ENCODE data around the gene TRIP12.
"Not testable (repeated sequence)": the region's sequence is repeated elsewhere in the genome, so short reads cannot be mapped to it uniquely, and the experiment has no call there.

Gene TRIP12

GRCh38 chr2:229920011-229920641 lies 1.7 kb downstream of the TRIP12 start:
- no peak for DNase-seq (ENCODE audit: low read depth)

DNA sequence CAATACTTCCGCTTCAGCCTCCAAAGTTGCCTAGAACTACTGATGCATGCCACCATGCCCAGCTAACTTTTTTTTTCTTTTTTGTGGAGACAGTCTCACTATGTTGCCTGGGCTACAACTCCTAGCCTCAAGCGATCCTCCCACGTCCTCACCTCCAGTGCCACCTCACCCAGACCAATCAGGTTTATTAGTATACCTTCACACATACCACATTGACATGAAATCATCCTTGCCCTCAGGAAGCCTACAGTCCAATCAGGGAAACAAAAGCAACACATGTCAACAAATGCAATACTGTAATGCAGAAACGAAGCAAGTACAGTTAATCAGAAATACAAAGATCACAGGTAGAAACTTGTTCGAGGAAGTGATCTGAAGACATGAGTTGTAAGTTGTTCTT lies 4.0 kb downstream of the TRIP12 start:
- DNase-seq (ENCODE audit: low read depth), result no peak

DNA sequence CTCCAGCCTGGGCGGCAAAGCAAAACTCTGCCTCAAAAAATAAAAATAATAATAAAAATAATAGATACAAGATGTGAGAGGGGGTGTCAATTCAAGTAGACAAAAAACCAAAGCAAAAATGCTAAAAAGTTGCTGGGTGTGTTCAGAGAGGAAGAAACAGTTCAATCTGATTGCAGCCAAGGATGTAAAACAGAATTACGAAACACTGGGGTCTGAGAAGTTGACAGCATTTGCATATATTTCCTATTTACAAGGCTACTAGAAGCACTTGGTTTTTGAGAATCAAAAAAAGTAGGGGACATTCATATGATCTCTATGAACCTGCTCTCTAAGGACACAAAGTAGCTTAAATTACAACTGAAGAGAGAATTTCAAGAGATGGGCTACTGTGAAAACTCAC lies 7.6 kb downstream of the TRIP12 start:
- no peak for DNase-seq (ENCODE audit: low read depth)

DNA sequence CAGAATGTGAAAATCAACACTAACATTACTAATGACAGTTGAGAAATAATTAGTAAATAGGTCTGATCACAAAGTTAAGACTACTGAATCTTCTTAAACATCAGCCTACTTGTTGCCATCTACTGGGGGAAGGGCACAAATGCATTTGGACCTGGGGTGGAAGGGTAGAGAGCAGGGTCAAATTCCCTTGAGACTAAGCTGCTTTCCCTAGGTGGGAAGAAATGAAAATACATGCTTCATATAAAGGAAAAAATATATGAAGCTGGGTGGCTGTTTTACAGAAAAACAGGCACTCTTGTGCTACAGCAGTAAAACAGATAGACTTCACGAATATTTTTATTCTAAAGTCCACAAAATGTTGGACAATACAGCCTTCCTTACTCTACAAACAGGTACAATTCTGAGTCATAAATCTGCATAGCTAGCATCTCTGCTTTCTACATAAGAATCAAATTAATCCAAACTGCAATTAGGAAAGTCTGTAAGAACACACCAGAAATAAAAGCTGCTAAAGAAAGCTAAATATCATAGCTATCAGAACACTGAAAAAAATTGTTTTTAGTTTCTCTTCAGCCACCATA lies 10.9 kb downstream of the TRIP12 start:
- DNase-seq (ENCODE audit: low read depth), result peak; percentile 31

GRCh38 chr2:229910147-229910831 lies 11.5 kb downstream of the TRIP12 start:
- no peak for DNase-seq (ENCODE audit: low read depth)

DNA sequence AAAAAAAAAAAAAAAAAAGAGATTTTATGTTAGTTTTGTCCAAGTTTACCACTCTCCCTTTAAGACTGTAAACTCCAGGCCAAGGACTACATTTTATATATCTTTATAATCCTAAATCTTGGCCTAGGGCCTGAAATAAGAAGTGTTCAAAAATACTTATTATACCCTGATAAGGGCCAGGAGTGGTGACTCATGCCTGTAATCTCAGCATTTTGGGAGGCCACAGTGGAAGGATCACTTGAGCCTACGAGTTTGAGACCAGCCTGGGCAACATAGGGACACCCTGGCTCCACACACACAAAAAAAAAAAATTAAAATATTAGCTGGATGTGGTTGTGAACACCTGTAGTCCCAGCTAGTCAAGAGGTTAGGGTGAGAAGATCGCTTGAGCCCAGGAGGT lies 12.7 kb downstream of the TRIP12 start:
- peak; percentile 31 for DNase-seq (ENCODE audit: low read depth)

DNA sequence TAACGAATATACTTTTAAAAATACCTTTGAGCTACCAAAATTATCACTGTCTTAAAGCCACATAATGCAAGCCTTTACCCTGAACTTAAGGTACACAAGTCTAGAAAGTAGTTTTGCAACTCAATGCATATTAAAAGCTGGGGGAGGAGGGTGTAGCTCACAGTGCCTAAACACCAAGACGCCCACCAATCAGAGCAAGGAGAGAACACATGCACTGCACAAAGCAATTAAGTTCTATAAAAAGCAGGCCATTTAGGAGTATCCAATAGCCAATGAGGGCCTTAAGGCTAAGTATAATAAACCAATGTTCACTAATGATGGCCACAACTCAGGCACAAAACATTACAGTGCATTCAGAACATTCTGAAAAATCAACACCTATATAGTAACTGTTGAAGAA lies 16.2 kb downstream of the TRIP12 start:
- no peak for DNase-seq (ENCODE audit: low read depth)

- no peak for DNase-seq (ENCODE audit: low read depth)
Measured at GRCh38 chr2:229903037-229903436, 18.8 kb downstream of the TRIP12 start.

DNA sequence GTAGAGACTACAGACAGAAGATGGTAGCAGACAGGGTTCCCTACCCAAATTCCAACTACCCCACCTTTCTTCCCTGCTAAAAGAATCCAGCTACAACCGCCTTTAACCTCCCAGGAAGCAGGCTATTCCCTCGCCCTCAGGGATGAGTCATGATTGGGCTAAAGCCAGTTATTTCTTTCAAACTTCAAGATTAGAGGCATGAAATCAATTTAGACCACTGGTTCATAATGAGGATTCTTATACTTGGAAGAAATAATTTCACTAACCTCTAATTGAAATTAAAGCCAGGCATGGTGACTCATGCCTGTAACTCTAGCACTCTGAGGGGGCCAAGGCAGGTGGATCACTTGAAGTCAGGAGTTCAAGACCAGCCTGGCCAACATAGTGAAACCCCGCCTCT lies 20.0 kb downstream of the TRIP12 start:
- DNase-seq (ENCODE audit: low read depth), result peak; percentile 65

DNA sequence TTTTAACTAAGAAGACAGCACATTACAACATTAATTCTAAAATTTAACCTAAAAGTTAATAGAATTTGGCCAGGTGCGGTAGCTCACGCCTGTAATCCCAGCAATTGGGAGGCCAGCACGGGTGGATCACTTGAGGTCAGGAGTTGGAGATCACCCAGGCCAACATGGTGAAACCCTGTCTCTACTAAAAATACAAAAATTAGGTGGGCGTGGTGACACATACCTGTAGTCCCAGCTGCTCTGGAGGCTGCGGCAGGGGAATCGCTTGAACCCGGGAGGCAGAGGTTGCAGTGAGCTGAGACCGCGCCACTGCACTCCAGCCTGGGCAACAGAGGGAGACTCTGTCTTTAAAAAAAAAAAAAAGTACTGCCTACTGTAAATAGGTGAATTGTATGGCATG lies 21.3 kb downstream of the TRIP12 start:
- not testable (repeated sequence) for DNase-seq (ENCODE audit: low read depth)

GRCh38 chr2:229900012-229900411 lies 21.8 kb downstream of the TRIP12 start:
- DNase-seq (ENCODE audit: low read depth), result no peak

- no peak for DNase-seq (ENCODE audit: low read depth)
Measured at GRCh38 chr2:229899604-229900003, 22.2 kb downstream of the TRIP12 start.

DNA sequence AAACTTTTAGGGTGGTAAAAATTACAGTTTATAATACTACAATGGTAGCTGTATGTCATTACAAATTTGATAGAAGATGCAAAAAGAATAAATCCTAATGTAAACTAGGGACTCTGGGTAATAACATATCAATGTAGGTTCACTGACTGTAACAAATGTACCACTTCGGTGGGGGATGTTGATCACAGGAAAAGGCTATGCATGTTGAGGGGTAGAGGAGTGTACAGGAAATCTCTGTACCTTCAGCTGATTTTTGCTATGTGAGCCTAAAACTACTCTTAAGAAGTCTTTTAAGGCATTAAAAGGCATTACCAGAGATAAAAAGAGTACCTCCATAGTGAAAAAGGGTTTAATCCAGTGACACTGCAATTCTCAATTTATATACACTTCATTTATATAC lies 25.0 kb downstream of the TRIP12 start:
- DNase-seq (ENCODE audit: low read depth), result no peak

- DNase-seq (ENCODE audit: low read depth), result no peak
Measured at GRCh38 chr2:229889023-229889422, 32.8 kb downstream of the TRIP12 start.

GRCh38 chr2:229888031-229888430 lies 33.8 kb downstream of the TRIP12 start:
- DNase-seq (ENCODE audit: low read depth), result no peak

GRCh38 chr2:229887441-229887840 lies 34.4 kb downstream of the TRIP12 start:
- DNase-seq (ENCODE audit: low read depth), result no peak

DNA sequence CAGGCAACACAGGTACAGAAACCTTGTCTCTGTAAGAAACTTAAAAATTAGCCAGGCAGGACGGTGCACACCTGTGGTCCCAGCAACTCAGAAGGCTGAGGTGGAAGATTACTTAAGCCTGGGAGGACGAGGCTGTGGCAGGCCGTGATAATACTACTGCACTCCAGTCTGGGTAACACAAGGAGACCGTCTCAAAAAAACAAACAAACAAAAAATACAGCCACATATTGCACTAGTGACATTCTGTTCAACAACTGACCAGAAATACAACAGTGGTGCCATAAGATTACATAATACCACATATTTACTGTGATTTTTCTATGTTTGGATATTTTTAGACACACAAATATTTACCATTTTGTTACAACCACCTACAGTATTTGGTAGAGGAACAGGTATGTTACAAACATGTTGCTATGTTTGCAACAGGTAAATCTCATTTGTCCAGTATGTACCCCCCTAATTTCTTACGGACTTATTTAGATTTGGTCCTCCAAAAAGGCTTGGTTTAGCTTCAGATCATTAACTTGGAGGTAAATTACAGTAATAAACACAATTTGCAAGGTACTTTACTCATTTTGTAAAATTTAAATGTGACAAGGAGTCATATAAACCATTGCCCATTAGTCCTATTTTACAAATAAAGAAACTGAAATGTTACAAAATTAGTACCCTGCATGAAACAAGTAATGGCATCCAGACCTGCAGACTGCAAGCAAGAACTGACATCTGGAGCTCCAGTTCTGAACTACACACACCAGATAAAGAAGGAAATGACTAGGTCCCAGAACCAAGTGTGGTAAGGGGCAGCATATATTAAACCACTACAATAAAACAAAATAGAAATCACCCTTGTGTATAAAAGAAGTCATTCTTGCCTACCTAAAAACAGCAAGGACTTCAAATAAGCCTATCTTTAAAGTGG lies 36.8 kb downstream of the TRIP12 start:
- no peak for DNase-seq (ENCODE audit: low read depth)

GRCh38 chr2:229882583-229882982 lies 39.2 kb downstream of the TRIP12 start:
- DNase-seq (ENCODE audit: low read depth), result no peak

DNA sequence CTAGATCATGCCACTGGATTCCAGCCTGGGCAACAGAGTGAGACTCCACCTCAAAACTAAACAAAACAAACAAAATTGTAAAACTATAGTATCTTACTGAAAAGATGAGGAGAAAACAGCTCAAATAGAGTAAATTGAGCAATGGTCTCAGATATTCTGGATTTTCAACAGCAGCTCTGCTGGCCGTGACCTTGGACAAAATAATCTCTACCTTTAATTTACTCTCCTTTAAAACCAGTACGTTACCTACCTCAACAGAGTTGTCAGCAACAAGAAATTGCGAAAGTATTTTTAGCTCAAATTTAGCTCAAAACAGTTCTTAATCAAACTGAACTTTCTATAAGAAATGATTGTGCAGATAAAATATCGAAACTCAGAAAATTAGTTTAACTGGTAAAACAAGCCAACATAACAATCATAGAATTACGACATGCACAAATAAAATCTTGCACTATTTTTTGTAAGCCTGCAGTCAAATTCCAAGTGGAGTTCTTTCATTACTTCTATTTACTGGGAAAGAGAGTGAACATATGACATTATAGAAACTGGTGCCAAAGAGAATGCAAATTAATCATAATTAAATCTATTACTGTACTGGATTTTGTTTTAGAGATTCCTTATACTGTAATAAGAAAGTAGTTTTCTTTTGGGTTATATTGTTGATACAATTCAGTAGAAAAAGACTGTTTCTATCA lies 40.8 kb downstream of the TRIP12 start:
- no peak for DNase-seq (ENCODE audit: low read depth)

- no peak for DNase-seq (ENCODE audit: low read depth)
Measured at GRCh38 chr2:229879191-229879950, 42.4 kb downstream of the TRIP12 start.

DNA sequence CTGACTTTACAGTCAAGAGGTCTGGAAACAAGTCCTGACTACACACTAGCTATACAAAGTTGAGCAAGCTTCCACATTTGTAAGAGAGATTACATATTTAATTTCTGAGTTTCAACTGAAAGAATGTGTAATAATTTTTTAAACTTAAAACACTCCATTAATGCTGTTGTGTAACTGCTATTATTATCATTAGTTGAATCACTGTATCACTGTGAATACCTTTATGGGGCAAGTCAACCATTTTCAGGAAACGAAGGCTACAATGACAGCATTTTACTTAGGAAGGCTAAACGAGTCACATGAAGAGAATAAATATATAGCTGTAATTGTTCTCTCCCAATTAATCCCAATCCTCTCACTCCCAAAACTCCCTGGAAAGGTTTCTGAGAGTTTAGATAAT lies 46.3 kb downstream of the TRIP12 start:
- DNase-seq (ENCODE audit: low read depth), result no peak

Measured in amniotic epithelial cell (primary cell).